Right atrium auricular region (tissue), 2 donors: ENCODE data around the gene RIGI. TPM values are rescaled to one million over a fixed set of nuclear protein-coding genes. Genes with fewer than 3 reads are reported as not detected.

Experiments used
- DNase-seq: peaks from one replicate; pipeline ENCODE4 v3.0.0-alpha.2; 2019; ENCODE audit warnings: low spot score
- H3K27ac ChIP-seq, 2 donors: fragments of 200-600 bp; sonication (generic); 1 replicate in 1 of 2; 2 replicates in 1 of 2; pipeline ENCODE4 v1.5.1; 2016 to 2019
- H3K27me3 ChIP-seq, 2 donors: fragments of 200-600 bp; sonication (generic); one replicate each; pipeline versions ENCODE4 v1.5.1 to v1.6.0; 2017 to 2019
- H3K36me3 ChIP-seq: fragments of 200-600 bp; sonication (generic); one replicate; pipeline ENCODE4 v1.5.1; 2016
- H3K4me1 ChIP-seq, 2 donors: fragments of 200-600 bp; sonication (generic); one replicate each; pipeline versions ENCODE4 v1.5.1 to v1.6.0; 2017 to 2019
- H3K4me3 ChIP-seq, 2 donors: fragments of 200-600 bp; sonication (generic); 1 replicate in 1 of 2; 2 replicates in 1 of 2; pipeline ENCODE4 v1.5.1; 2017 to 2019; ENCODE audit warnings: mild to moderate bottlenecking in 1 of 2, moderate library complexity in 1 of 2
- H3K9me3 ChIP-seq, 2 donors: fragments of 200-600 bp; sonication (generic); one replicate each; pipeline ENCODE4 v1.5.1; 2019
- total RNA-seq, 2 donors: library from RNA; depleted of rRNA; stranded (reverse); fragments of >200 nt; gene quantifications; one replicate each; pipeline ENCODE4 v1.1.0, GENCODE V29; 2016
- TF ChIP-seq, protein P1 (sequence below), 2 donors: fragments of 200-600 bp; sonication (generic); IDR thresholded peaks; one replicate each; pipeline ENCODE4 v1.5.1; 2019; ENCODE audit warnings: antibody characterized with exemption in 2 of 2

The RIGI gene
- 1 to 10 TPM; 2.6 to 3.1 TPM for total RNA-seq

DNA sequence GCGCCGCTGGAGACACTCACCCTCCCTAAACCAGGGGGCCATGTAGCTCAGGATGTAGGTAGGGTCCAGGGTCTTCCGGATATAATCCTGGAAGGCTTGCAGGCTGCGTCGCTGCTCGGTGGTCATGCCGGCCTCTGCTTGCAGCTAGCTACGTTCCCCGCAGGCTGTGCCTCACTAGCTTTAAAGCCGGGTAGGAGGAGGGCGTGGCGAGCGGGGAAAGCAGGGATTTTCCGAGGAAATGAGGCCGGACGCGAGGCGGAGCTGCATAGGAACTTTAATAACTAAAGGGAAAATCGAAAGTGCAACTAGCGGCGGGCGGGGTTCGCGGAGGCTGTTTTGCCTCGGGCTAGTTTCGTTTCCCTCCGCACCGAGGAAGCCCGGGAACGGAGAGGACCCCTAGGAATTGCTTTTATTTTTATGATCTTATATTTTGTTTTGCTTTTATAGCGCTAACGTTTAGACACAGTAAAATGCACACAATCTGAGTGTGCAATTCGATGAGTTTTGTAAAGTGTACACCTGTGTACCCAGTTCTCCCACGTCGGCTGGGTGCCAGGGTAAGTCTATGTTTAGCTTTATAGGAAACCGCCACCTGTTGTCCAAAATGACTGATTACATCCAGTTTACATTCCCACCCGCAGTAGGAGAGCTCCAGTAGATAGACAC lies at the start of gene RIGI:
Gene RIGI (minus strand): TSS at position 156 of the 666 bp plus-strand sequence. CDS start 30 bp downstream, at position 126.
- peaks cover 0 to 4% of the 10 kb centered on the region in 2 donors for H3K9me3 ChIP-seq
- peak; percentile 95 for DNase-seq
- peaks cover 0 to 31% of the 10 kb centered on the region in 2 donors for H3K4me1 ChIP-seq
- peak within 1 kb of the TSS; percentile 83 to 88 for H3K27ac ChIP-seq
- H3K36me3 ChIP-seq: no peaks in the 10 kb centered on the region
- no peaks in the 10 kb centered on the region for H3K27me3 ChIP-seq
- peak within 1 kb of the TSS; percentile 47 to 70 for H3K4me3 ChIP-seq
- TF ChIP-seq, protein P1, sequence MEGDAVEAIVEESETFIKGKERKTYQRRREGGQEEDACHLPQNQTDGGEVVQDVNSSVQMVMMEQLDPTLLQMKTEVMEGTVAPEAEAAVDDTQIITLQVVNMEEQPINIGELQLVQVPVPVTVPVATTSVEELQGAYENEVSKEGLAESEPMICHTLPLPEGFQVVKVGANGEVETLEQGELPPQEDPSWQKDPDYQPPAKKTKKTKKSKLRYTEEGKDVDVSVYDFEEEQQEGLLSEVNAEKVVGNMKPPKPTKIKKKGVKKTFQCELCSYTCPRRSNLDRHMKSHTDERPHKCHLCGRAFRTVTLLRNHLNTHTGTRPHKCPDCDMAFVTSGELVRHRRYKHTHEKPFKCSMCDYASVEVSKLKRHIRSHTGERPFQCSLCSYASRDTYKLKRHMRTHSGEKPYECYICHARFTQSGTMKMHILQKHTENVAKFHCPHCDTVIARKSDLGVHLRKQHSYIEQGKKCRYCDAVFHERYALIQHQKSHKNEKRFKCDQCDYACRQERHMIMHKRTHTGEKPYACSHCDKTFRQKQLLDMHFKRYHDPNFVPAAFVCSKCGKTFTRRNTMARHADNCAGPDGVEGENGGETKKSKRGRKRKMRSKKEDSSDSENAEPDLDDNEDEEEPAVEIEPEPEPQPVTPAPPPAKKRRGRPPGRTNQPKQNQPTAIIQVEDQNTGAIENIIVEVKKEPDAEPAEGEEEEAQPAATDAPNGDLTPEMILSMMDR (IDR thresholded peaks at IDR 0.05): peak; percentile 24 to 62

DNA sequence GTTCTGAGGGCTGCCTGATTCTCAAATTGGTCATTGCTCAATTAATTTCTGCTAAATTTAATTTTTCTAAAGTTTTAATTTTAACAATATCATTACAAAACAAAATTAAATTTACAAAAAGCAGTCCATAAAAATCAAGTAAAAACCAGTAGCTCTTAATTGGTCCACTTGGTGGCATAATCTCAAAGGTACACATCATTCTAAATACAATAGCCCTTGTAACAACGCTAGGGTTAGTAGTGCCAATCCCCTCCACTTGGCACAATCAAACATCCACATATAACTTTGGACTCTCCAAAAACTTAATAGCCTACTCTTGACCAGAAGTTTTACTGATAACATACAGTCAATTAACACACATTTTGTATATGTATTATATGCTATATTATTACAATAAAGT lies 48.9 kb upstream of the RIGI start:
- Histone ChIP-seq H3K27me3 (no peaks in the 10 kb centered on the region), H3K36me3 (peaks cover 6% of the 10 kb centered on the region), H3K9me3 (no peaks in the 10 kb centered on the region), H3K4me3 (no peak overlapping the region), H3K27ac (no peak overlapping the region), H3K4me1 (peaks cover 0 to 30% of the 10 kb centered on the region in 2 donors)
- DNase-seq: no peak
- TF ChIP-seq, protein P1 (IDR thresholded peaks at IDR 0.05): no peak

GRCh38 chr9:32573821-32574220 lies 47.8 kb upstream of the RIGI start:
- peak overlapping the region in 1 of 2 donors; percentile 93 for H3K27ac ChIP-seq
- DNase-seq: no peak
- TF ChIP-seq, protein P1 (IDR thresholded peaks at IDR 0.05): no peak
- peaks cover 11% of the 10 kb centered on the region for H3K36me3 ChIP-seq
- no peaks in the 10 kb centered on the region for H3K27me3 ChIP-seq
- peaks cover 0 to 32% of the 10 kb centered on the region in 2 donors for H3K4me1 ChIP-seq
- H3K9me3 ChIP-seq: no peaks in the 10 kb centered on the region
- H3K4me3 ChIP-seq: no peak overlapping the region

GRCh38 chr9:32572900-32573523 lies 47.0 kb upstream of the RIGI start, which contains the start of gene NDUFB6:
NDUFB6 (minus strand) TSS chr9:32573159; CDS start chr9:32573060, 99 bp downstream.
- Histone ChIP-seq H3K9me3 (no peaks in the 10 kb centered on the region), H3K4me3 (peak within 1 kb of the TSS; percentile 77 to 92), H3K4me1 (peaks cover 0 to 32% of the 10 kb centered on the region in 2 donors), H3K27me3 (no peaks in the 10 kb centered on the region), H3K36me3 (peaks cover 11% of the 10 kb centered on the region), H3K27ac (peak within 1 kb of the TSS; percentile 89 to 93)
- TF ChIP-seq, protein P1 (IDR thresholded peaks at IDR 0.05): no peak
- DNase-seq: peak; percentile 94

- DNase-seq: no peak
- Histone ChIP-seq H3K4me3 (peak overlapping the region; percentile 77 to 92), H3K27ac (peak overlapping the region; percentile 89 to 93), H3K27me3 (no peaks in the 10 kb centered on the region), H3K4me1 (peaks cover 0 to 32% of the 10 kb centered on the region in 2 donors), H3K36me3 (peaks cover 12% of the 10 kb centered on the region), H3K9me3 (no peaks in the 10 kb centered on the region)
- TF ChIP-seq, protein P1 (IDR thresholded peaks at IDR 0.05): peak; percentile 38 to 63
These were observed 46.2 kb upstream of the RIGI start for GRCh38 chr9:32571969-32572899.
